Measurements from ENCODE around the gene ECM1.

- TF ChIP-seq EZH2 (IDR thresholded peaks at IDR 0.05; ENCODE audit: insufficient read depth, poor library complexity, severe bottlenecking), result no peak
- TF ChIP-seq EZH2phosphoT487 (IDR thresholded peaks at IDR 0.05; ENCODE audit: insufficient read depth, low read depth), result no peak
Measured at GRCh38 chr1:150508982-150509381, 1.1 kb downstream of the ECM1 start.

Data from GM23248 (cell line).